ENCODE measurements around the gene MANBA.

Gene MANBA

DNA sequence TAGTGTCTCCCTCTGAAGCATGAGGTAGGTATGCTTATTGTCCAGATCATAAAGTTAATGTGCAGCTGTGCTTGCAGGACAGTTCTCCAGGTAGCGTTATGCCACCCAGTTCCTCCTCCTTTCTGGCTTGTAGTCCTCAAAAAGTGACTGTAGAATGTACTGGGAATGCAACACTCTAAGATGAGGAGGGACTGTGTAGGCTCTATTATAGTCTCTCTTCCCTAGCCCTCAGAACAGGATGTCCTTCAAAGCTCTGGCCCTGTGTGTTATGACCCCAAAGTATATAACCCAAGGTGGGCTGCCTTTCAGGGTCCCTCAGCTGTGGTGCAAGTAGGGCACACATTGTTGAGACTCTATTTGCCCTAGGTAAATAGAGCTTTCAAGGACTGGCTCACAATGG lies 20.8 kb upstream of the MANBA start:
- no peaks in the 10 kb centered on the region for H3K9me3 Mint-ChIP-seq

DNA sequence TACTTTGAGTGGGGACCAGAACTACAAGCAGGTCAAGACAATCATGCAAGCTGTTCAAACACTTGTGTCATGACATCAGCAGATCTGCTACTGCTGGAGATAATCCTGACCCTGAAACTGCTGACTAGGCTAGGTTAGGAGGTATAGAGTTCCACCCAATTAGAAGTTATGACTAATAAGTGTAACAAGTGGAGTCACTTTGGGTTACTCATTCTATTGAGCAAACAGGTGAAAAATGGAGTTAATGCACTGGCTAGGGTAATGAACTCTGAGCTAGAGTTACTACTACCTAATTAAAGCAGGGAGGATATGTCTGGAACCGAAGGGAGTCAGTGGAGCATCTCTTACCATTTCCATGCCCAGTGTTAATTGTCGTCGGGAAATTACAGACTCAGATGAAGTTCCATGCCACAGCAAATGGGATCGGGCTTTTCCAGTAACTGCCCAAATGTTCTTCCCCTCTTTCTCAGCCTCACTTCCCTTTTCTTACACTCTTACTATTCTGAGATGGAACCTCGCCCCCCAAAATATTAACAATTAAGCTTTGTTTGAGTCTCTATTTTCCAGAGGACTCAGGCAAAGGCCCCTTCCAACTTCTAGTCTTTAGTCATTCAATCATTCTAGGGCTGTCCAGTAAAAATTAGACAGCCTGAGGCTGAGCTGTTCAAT lies 19.8 kb upstream of the MANBA start:
- Mint-ChIP-seq H3K27ac (no peak overlapping the region), H3K27me3 (peaks cover 20% of the 10 kb centered on the region), H3K36me3 (peaks cover 5% of the 10 kb centered on the region), H3K9me3 (no peaks in the 10 kb centered on the region), H3K4me3 (no peak overlapping the region), H3K4me1 (no peaks in the 10 kb centered on the region)
- CTCF ChIA-PET: no interaction called here
- DNase-seq: no peak

More for the DNA sequence above, 20.8 kb upstream of the MANBA start:
- Mint-ChIP-seq H3K4me1 (no peaks in the 10 kb centered on the region), H3K36me3 (peaks cover 5% of the 10 kb centered on the region), H3K27ac (no peak overlapping the region), H3K4me3 (no peak overlapping the region), H3K27me3 (peaks cover 17% of the 10 kb centered on the region)
- no peak for DNase-seq
- CTCF ChIA-PET: no interaction called here

DNA sequence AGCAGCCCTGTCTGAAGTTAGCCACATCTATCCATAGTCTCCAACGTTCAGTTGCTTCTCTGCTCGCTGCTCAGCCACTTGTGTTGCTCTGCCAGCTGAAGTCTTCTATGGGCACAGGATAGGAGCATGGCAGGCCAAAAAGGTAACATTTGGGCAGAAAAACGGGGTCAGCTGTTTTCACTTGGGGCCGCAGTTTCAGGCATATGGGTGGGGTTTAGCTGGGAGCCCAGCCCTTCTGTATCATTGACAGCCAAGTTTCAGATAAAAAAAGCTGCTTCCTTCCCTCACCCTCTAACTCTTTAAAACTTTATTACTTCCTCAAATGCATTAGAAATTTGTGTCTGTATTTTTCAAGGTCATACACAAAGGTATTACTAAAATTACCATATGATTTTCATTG lies 18.4 kb upstream of the MANBA start:
- peaks cover 22% of the 10 kb centered on the region for H3K27me3 Mint-ChIP-seq
- peaks cover 5% of the 10 kb centered on the region for H3K36me3 Mint-ChIP-seq
- no peak for DNase-seq
- H3K4me3 Mint-ChIP-seq: no peak overlapping the region
- no peak overlapping the region for H3K27ac Mint-ChIP-seq
- CTCF ChIA-PET: no interaction called here
- H3K4me1 Mint-ChIP-seq: no peaks in the 10 kb centered on the region
- no peaks in the 10 kb centered on the region for H3K9me3 Mint-ChIP-seq

DNA sequence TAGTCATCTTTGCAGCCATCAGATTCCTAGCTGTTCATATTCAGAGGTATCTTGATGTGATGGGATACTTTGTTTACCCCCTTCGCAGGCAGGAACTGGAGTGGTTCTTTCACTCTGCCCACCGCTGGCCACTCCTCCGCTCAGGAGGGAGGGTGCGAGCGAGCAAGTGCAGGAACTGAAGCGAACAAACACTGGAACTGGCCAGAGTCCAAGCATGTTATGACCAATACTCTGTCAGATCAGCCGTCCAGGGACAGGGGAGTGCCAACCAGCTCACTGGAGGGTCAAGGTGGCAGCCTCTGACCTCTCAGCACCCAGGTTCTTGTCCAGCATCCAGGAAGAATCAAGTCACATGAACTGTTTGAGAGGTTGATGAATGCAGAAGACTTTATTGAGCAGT lies 18.0 kb upstream of the MANBA start:
- Mint-ChIP-seq H3K4me1 (no peaks in the 10 kb centered on the region), H3K9me3 (no peaks in the 10 kb centered on the region), H3K27me3 (peaks cover 21% of the 10 kb centered on the region), H3K36me3 (peaks cover 5% of the 10 kb centered on the region), H3K4me3 (no peak overlapping the region), H3K27ac (no peak overlapping the region)
- DNase-seq: no peak
- CTCF ChIA-PET: no interaction called here

DNA sequence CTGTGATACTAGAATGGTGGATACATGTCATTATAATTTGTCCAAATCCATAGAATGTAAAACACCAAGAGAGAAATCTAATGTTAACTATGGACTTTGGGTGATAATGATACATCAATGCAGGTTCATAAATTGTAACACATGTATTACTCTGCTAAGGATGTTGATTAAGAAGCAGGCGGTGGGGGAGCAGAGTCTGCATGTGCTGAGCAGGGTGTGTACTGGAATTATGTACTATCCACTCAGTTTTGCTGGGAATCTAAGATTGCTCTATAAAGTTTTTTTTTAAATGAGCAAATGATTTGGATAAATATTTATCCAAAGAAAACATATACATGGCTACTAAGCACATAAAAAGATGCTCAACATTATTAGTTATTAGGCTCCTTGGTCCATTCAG lies 15.0 kb upstream of the MANBA start:
- CTCF ChIA-PET: no interaction called here
- Mint-ChIP-seq H3K27ac (no peak overlapping the region), H3K4me3 (no peak overlapping the region), H3K9me3 (no peaks in the 10 kb centered on the region), H3K27me3 (peaks cover 21% of the 10 kb centered on the region), H3K36me3 (peaks cover 5% of the 10 kb centered on the region), H3K4me1 (no peaks in the 10 kb centered on the region)
- DNase-seq: no peak

DNA sequence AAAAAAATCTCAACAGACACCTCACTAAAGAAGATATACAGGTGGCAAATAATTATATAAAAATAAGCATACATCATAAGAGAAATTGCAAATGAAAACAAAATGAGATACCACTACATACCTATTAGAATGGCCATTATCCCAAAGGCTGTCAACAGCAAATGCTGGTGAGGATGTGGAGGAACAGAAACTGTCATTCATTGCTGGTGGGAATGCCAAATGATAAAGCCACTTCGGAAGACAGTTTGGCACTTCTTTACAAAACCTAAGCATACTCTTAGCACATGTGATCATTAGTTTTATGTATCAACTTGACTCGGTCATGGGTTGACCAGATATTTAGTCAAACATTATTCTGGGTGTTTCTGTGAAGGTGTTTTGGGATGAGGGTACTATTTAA lies 13.5 kb upstream of the MANBA start:
- CTCF ChIA-PET: no interaction called here
- H3K9me3 Mint-ChIP-seq: no peaks in the 10 kb centered on the region
- H3K36me3 Mint-ChIP-seq: peaks cover 3% of the 10 kb centered on the region
- no peak overlapping the region for H3K27ac Mint-ChIP-seq
- H3K4me3 Mint-ChIP-seq: no peak overlapping the region
- H3K27me3 Mint-ChIP-seq: peaks cover 21% of the 10 kb centered on the region
- H3K4me1 Mint-ChIP-seq: no peaks in the 10 kb centered on the region
- DNase-seq: no peak

- Mint-ChIP-seq H3K27me3 (peaks cover 13% of the 10 kb centered on the region), H3K9me3 (no peaks in the 10 kb centered on the region), H3K36me3 (peaks cover under 1% of the 10 kb centered on the region), H3K27ac (no peak overlapping the region), H3K4me3 (no peak overlapping the region), H3K4me1 (no peaks in the 10 kb centered on the region)
- CTCF ChIA-PET: no interaction called here
- no peak for DNase-seq
Measured at GRCh38 chr4:102772738-102773340, 12.1 kb upstream of the MANBA start.

GRCh38 chr4:102764901-102765300 lies 4.1 kb upstream of the MANBA start:
- Mint-ChIP-seq H3K4me1 (peaks cover 17% of the 10 kb centered on the region), H3K4me3 (no peak overlapping the region), H3K9me3 (no peaks in the 10 kb centered on the region), H3K27me3 (peaks cover 6% of the 10 kb centered on the region), H3K27ac (no peak overlapping the region), H3K36me3 (peaks cover 2% of the 10 kb centered on the region)
- CTCF ChIA-PET: no interaction called here
- no peak for DNase-seq

- Mint-ChIP-seq H3K27me3 (peaks cover 6% of the 10 kb centered on the region), H3K4me1 (peaks cover 34% of the 10 kb centered on the region), H3K4me3 (peak overlapping the region; percentile 94), H3K9me3 (no peaks in the 10 kb centered on the region), H3K36me3 (peaks cover 13% of the 10 kb centered on the region), H3K27ac (no peak overlapping the region)
- CTCF ChIA-PET: interaction anchor here (0.7 to 1.2 kb wide), 2 partner anchors 31 to 66 kb away, joined by 3 read pairs; partner anchors contain the start of gene UBE2D3
- DNase-seq: no peak
Measured at GRCh38 chr4:102761906-102762305, 1.1 kb upstream of the MANBA start.

- peaks cover 1% of the 10 kb centered on the region for H3K9me3 Mint-ChIP-seq
- H3K27ac Mint-ChIP-seq: peak overlapping the region; percentile 79
- H3K4me3 Mint-ChIP-seq: peak overlapping the region; percentile 94
- no peak for DNase-seq
- CTCF ChIA-PET: interaction anchor here (0.7 to 1.2 kb wide), 3 partner anchors 31 to 67 kb away, joined by 3 to 4 read pairs (median 3); partner anchors contain the start of gene UBE2D3
- H3K27me3 Mint-ChIP-seq: peaks cover 6% of the 10 kb centered on the region
- H3K4me1 Mint-ChIP-seq: peaks cover 35% of the 10 kb centered on the region
- peaks cover 13% of the 10 kb centered on the region for H3K36me3 Mint-ChIP-seq
Measured at GRCh38 chr4:102761296-102761701, 531 bp upstream of the MANBA start.

GRCh38 chr4:102759831-102760644 lies 730 bp downstream of the MANBA start:
- peak; percentile 25 for DNase-seq
- Mint-ChIP-seq H3K27me3 (peaks cover 2% of the 10 kb centered on the region), H3K4me3 (peak overlapping the region; percentile 94), H3K9me3 (peaks cover 3% of the 10 kb centered on the region), H3K4me1 (peaks cover 38% of the 10 kb centered on the region), H3K36me3 (peaks cover 13% of the 10 kb centered on the region), H3K27ac (peak overlapping the region; percentile 80)
- CTCF ChIA-PET: no interaction called here

DNA sequence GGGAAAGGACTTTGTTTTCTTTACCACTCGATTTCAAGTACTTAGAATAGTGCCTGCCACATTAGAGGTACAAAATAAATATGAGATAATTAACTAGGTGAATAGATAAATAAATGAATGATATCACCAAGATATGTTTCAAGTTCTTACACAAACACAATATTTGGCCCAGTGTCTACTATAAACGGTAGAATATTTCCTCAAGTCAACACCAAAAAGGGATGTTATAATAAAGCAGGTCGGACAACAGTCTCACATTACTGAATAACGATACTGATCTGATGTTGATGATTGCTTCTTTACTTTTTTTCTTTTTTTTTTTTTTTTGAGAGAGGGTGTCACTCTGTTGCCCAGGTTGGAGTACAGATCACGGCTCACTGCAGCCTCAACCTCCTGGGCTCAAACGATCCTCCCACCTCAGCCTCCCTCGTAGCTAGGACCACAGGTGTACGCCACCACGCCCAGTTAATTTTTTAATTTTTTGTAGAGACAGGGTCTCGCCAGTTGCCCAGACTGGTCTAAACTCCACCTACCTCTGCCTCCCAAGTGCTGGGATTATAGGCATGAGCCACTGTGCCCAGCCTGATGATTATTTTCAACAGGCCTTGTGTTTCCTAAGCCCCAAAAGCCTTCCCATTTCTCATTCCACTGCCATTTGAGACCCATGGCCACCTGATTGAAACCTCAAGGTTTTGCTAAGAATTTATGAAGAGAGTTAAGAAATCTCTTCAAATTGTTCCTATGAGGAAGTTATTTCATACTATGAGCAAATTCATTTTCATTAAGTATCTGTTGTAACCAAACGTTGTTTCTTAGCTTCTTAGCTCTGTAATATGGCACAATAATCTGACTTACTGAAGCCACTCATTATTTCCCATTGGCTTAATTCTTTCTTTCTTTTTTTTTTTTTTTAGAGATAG lies 2.3 kb downstream of the MANBA start:
- Mint-ChIP-seq H3K4me3 (no peak overlapping the region), H3K27me3 (no peaks in the 10 kb centered on the region), H3K4me1 (peaks cover 38% of the 10 kb centered on the region), H3K27ac (no peak overlapping the region), H3K9me3 (peaks cover 6% of the 10 kb centered on the region), H3K36me3 (peaks cover 16% of the 10 kb centered on the region)
- CTCF ChIA-PET: no interaction called here
- no peak for DNase-seq

- H3K27ac Mint-ChIP-seq: no peak overlapping the region
- no peak overlapping the region for H3K4me3 Mint-ChIP-seq
- CTCF ChIA-PET: interaction anchor here (0.8 to 1.1 kb wide), 2 partner anchors 66 to 95 kb away, joined by 3 to 4 read pairs; no protein-coding TSS in a partner anchor
- no peaks in the 10 kb centered on the region for H3K27me3 Mint-ChIP-seq
- DNase-seq: no peak
- peaks cover 38% of the 10 kb centered on the region for H3K4me1 Mint-ChIP-seq
- H3K9me3 Mint-ChIP-seq: peaks cover 6% of the 10 kb centered on the region
- H3K36me3 Mint-ChIP-seq: peaks cover 16% of the 10 kb centered on the region
Measured at GRCh38 chr4:102757681-102758080, 3.1 kb downstream of the MANBA start.

GRCh38 chr4:102754044-102754443 lies 6.7 kb downstream of the MANBA start:
- Mint-ChIP-seq H3K27me3 (no peaks in the 10 kb centered on the region), H3K9me3 (peaks cover 6% of the 10 kb centered on the region), H3K27ac (no peak overlapping the region), H3K4me1 (peaks cover 12% of the 10 kb centered on the region), H3K4me3 (no peak overlapping the region), H3K36me3 (peaks cover 12% of the 10 kb centered on the region)
- DNase-seq: no peak
- CTCF ChIA-PET: no interaction called here
